HepG2 (cell line): Measurements from ENCODE around the gene SRPRA. TPM values are rescaled to one million over a fixed set of nuclear protein-coding genes. Genes with fewer than 3 reads are reported as not detected.

Source experiments
- BRCA1 ChIP-seq: sonication (generic); formaldehyde crosslinking; IDR thresholded peaks from 2 replicates; pipeline ENCODE4 v1.4.0; 2020; ENCODE audit warnings: missing genetic modification reagents
- FOXA1 ChIP-seq, 2 experiments: fragments of 450-650 bp in 1 of 2; sonication (generic) in 1 of 2; formaldehyde crosslinking in 1 of 2; IDR thresholded peaks; 2 replicates each; pipeline versions ENCODE4 v1.4.0 to v1.6.1; 2016 to 2020; ENCODE audit warnings: missing genetic modification reagents in 1 of 2
- FOXC1 ChIP-seq: sonication (generic); formaldehyde crosslinking; IDR thresholded peaks from 2 replicates; pipeline ENCODE4 v1.8.0; 2022; ENCODE audit warnings: mild to moderate bottlenecking, missing genetic modification reagents, borderline replicate concordance
- HMG20A ChIP-seq: IDR thresholded peaks from 2 replicates; pipeline ENCODE4 v1.6.1; 2016; ENCODE audit warnings: borderline replicate concordance
- HOXA5 ChIP-seq: sonication (generic); formaldehyde crosslinking; IDR thresholded peaks from 2 replicates; pipeline ENCODE4 v1.4.0; 2020; ENCODE audit warnings: missing genetic modification reagents
- MAZ ChIP-seq, 2 experiments: sonication (generic) in 1 of 2; formaldehyde crosslinking in 1 of 2; IDR thresholded peaks; 2 replicates each; pipeline versions ENCODE4 v1.5.0 to v1.6.1; 2012 to 2020; ENCODE audit warnings: low read depth in 2 of 2, mild to moderate bottlenecking in 2 of 2, borderline replicate concordance in 1 of 2, improper control_type of control experiment in 1 of 2, low read length in 1 of 2, missing genetic modification reagents in 1 of 2, moderate library complexity in 1 of 2
- MIER3 ChIP-seq: IDR thresholded peaks from 2 replicates; pipeline ENCODE4 v1.6.1; 2016; ENCODE audit warnings: missing compliant biosample characterization, borderline replicate concordance
- MYNN ChIP-seq: sonication (generic); formaldehyde crosslinking; IDR thresholded peaks from 2 replicates; pipeline ENCODE4 v1.4.0; 2020; ENCODE audit warnings: mild to moderate bottlenecking, low read depth, missing genetic modification reagents
- NCOA1 ChIP-seq: sonication (generic); formaldehyde crosslinking; IDR thresholded peaks from 2 replicates; pipeline ENCODE4 v1.9.0; 2021; ENCODE audit warnings: missing genetic modification reagents
- POGK ChIP-seq: sonication (generic); formaldehyde crosslinking; conservative IDR thresholded peaks from 2 replicates; pipeline ENCODE4 v1.8.0; 2022; ENCODE audit warnings: mild to moderate bottlenecking, moderate library complexity, missing genetic modification reagents
- RBFOX2 ChIP-seq: fragments of 200-400 bp; formaldehyde crosslinking; IDR thresholded peaks from 2 replicates; pipeline ENCODE4 v1.6.1; 2017; ENCODE audit warnings: low read depth, mild to moderate bottlenecking, low read length
- TCF12 ChIP-seq, 2 experiments: fragments of 450-650 bp in 1 of 2; sonication (generic) in 1 of 2; formaldehyde crosslinking in 1 of 2; IDR thresholded peaks; 2 replicates each; pipeline versions ENCODE4 v1.6.1 to v1.8.0; 2017 to 2022; ENCODE audit warnings: antibody characterized with exemption in 1 of 2, mild to moderate bottlenecking in 1 of 2, missing genetic modification reagents in 1 of 2, moderate library complexity in 1 of 2
- ZBTB2 ChIP-seq: sonication (generic); formaldehyde crosslinking; IDR thresholded peaks from 2 replicates; pipeline ENCODE4 v1.8.0; 2022; ENCODE audit warnings: low read depth, missing genetic modification reagents
- ZFP62 ChIP-seq: sonication (generic); formaldehyde crosslinking; IDR thresholded peaks from 2 replicates; pipeline ENCODE4 v1.4.0; 2020; ENCODE audit warnings: missing genetic modification reagents
- ZMYM3 ChIP-seq: sonication (generic); formaldehyde crosslinking; IDR thresholded peaks from 2 replicates; pipeline ENCODE4 v1.5.1; 2020; ENCODE audit warnings: mild to moderate bottlenecking, missing genetic modification reagents
- ZNF441 ChIP-seq: sonication (generic); formaldehyde crosslinking; IDR thresholded peaks from 2 replicates; pipeline ENCODE4 v1.7.0; 2021; ENCODE audit warnings: missing genetic modification reagents, borderline replicate concordance
- ZNF501 ChIP-seq: sonication (generic); formaldehyde crosslinking; IDR thresholded peaks from 2 replicates; pipeline ENCODE4 v1.5.1; 2020; ENCODE audit warnings: mild to moderate bottlenecking, moderate library complexity, missing genetic modification reagents
- ZNF563 ChIP-seq: sonication (generic); formaldehyde crosslinking; IDR thresholded peaks from 2 replicates; pipeline ENCODE4 v1.8.0; 2022; ENCODE audit warnings: mild to moderate bottlenecking, moderate library complexity, missing genetic modification reagents
- ZNF619 ChIP-seq: sonication (generic); formaldehyde crosslinking; IDR thresholded peaks from 2 replicates; pipeline ENCODE4 v1.4.0; 2020; ENCODE audit warnings: mild to moderate bottlenecking, missing genetic modification reagents
- ZNF672 ChIP-seq: sonication (generic); formaldehyde crosslinking; IDR thresholded peaks from 2 replicates; pipeline ENCODE4 v1.8.1; 2022; ENCODE audit warnings: missing genetic modification reagents
- polyA plus RNA-seq, 8 experiments: library from polyadenylated mRNA; depleted of rRNA in 3 of 8; stranded (reverse) in 7 of 8; unstranded in 1 of 8; fragments of >200 nt; fragmentation: Illumina TruSeq in 4 of 8; extraction: Trizol in 4 of 8; gene quantifications; 2 replicates each; pipeline versions ENCODE4 v1.2.1 to v1.2.3, GENCODE V29; 2011 to 2016; ENCODE audit warnings: low read depth in 4 of 8, missing spikeins in 1 of 8, mixed read lengths in 1 of 8; ENCODE audit not compliant: insufficient read depth in 1 of 8
- total RNA-seq, 5 experiments: library from RNA; depleted of rRNA; stranded (reverse); fragments of >200 nt; fragmentation: Illumina TruSeq; extraction: Trizol; gene quantifications; 2 replicates each; pipeline ENCODE4 v1.2.3, GENCODE V29; 2016; ENCODE audit warnings: low read depth in 1 of 5
- TF ChIP-seq, protein P1 (sequence below): IDR thresholded peaks from 2 replicates; pipeline ENCODE4 v1.6.1; 2016

SRPRA gene
- total and polyA plus RNA-seq, 2 of the 13 experiments (the other 11 are each of a cell fraction or from before 2014, with no cell fraction given): 27.7 to 64.6 TPM

DNA sequence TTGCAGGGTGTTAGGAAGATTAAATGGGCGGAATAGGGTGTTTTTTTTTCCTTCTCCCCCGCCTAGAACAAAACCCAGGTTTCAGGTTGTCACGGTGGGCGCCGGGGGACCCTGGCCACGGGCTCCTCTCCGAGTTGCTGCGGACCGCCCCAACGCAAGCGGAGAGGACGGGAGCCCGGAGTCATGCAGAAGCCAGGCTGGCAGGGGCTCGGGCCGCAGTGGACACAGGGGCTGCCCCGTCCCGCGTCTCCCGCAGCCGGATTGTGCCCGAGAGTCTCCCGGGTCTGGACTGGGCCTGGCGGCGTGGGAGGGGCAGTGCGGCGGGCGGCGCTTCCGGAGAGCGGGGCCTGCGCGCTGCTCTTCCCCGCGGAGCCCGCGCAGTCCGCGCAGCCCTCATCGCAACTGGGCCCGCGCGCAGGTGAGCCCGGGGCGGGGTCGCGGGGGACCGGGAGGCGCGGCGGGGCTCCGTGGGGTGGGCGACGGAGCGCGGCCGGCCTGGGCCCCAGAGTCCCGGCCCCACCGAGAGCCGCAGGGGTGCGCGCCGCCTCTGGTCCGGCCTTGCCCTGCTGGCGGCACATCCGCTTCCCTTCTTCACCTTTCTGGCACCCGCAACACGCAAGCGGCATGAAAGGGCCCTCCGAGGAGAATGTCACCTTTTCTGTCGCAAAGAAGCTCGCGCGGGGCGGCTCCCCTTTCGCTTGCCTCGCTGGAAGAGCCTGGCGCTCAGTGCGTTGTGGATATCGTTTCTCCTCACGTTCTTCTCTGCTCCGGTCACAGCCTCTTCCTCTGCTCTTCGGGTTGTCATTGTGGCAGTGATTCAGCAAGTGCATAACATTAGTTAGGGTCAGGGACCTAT lies 14.3 kb upstream of the SRPRA start, which contains the start of gene TIRAP (continued):
- TF ChIP-seq HMG20A (no peak; the same call in 1 of the 2 replicates), NCOA1 (CRISPR knock-in tag) (no peak), FOXC1 (CRISPR knock-in tag) (0 out of 2 replicates have a peak, but pooled peaks have one; percentile 31), ZNF619 (CRISPR knock-in tag) (no peak; the same call in 1 of the 2 replicates), ZNF672 (CRISPR knock-in tag) (0 out of 2 replicates have a peak, but pooled peaks have one; percentile 62), FOXA1 (IDR thresholded peaks at IDR 0.05) (no peak), FOXA1 (CRISPR knock-in tag; IDR thresholded peaks at IDR 0.05) (0 out of 2 replicates have a peak, but pooled peaks have one; percentile 13), HOXA5 (CRISPR knock-in tag) (0 out of 2 replicates have a peak, but pooled peaks have one; percentile 42), RBFOX2 (peak; percentile 92), MAZ (IDR thresholded peaks at IDR 0.05; ENCODE audit: borderline replicate concordance, low read depth, low read length) (no peak; the same call in 1 of the 2 replicates), MAZ (CRISPR knock-in tag; IDR thresholded peaks at IDR 0.05; ENCODE audit: low read depth) (peak; percentile 74; the same call in 1 of the 2 replicates), MIER3 (peak; percentile 33; the same call in 1 of the 2 replicates), ZNF563 (CRISPR knock-in tag) (peak; percentile 82), MYNN (no peak), POGK (CRISPR knock-in tag) (peak; percentile 83), ZNF441 (CRISPR knock-in tag) (peak; percentile 91), ZNF501 (CRISPR knock-in tag) (peak; percentile 43; the same call in 1 of the 2 replicates), BRCA1 (CRISPR knock-in tag) (peak; percentile 51; the same call in 1 of the 2 replicates), ZFP62 (CRISPR knock-in tag) (no peak), ZMYM3 (CRISPR knock-in tag) (0 out of 2 replicates have a peak, but pooled peaks have one; percentile 20), TCF12 (IDR thresholded peaks at IDR 0.05) (no peak), TCF12 (CRISPR knock-in tag; IDR thresholded peaks at IDR 0.05) (peak; percentile 59; the same call in 1 of the 2 replicates), ZBTB2 (CRISPR knock-in tag) (peak; percentile 72; the same call in 1 of the 2 replicates)
- TF ChIP-seq, protein P1, sequence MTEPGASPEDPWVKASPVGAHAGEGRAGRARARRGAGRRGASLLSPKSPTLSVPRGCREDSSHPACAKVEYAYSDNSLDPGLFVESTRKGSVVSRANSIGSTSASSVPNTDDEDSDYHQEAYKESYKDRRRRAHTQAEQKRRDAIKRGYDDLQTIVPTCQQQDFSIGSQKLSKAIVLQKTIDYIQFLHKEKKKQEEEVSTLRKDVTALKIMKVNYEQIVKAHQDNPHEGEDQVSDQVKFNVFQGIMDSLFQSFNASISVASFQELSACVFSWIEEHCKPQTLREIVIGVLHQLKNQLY: no peak
